Retina (tissue), 1 donor: ENCODE data around the gene CDKAL1.
"Not testable (repeated sequence)": the region's sequence is repeated elsewhere in the genome, so short reads cannot be mapped to it uniquely, and the experiment has no call there.

Experiments used
- DNase-seq: peaks from one replicate; pipeline ENCODE4 v3.0.0-alpha.2; 2016

The CDKAL1 gene

DNA sequence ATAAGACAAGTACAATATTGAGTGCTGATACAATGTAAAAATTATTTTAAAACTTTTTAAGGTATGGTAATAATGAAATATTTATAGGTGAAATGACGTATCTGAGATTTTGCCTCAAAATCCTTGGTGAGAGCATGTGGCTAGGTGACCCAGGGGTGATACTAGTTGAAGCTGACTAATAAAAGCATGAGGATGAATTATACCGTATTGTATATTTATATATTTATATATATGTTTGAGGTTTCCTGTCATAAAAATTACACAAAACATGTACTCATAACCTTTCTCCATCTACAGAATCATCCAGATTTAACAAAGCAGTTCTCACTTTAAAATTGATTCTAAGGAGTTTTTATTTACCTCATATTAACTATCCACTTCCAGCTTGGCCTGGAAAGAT, 358.1 kb downstream of the CDKAL1 start:
- no peak for DNase-seq

GRCh38 chr6:20893412-20893811, 359.2 kb downstream of the CDKAL1 start:
- no peak for DNase-seq

- no peak for DNase-seq
Observed at GRCh38 chr6:20900389-20901160, 366.3 kb downstream of the CDKAL1 start.

- DNase-seq, result no peak
Observed at GRCh38 chr6:20905377-20905776, 371.1 kb downstream of the CDKAL1 start.

DNA sequence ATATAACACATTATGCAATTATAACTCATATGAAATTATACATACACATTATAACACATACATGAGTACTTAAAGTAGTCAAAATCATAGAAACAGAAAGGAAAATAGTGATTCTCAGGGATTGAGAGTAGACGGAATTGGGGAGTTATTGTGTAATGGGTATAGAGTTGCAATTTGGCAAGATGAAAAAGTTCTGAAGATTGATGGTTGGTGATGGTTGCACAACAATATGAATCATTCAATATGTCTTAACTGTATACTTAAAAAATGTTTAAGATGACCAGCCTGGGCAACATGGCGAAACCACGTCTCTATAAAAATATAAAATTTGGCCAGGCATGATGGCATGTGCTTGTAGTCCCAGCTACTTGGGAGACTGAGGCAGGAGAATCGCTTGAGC, 372.7 kb downstream of the CDKAL1 start:
- no peak for DNase-seq

DNA sequence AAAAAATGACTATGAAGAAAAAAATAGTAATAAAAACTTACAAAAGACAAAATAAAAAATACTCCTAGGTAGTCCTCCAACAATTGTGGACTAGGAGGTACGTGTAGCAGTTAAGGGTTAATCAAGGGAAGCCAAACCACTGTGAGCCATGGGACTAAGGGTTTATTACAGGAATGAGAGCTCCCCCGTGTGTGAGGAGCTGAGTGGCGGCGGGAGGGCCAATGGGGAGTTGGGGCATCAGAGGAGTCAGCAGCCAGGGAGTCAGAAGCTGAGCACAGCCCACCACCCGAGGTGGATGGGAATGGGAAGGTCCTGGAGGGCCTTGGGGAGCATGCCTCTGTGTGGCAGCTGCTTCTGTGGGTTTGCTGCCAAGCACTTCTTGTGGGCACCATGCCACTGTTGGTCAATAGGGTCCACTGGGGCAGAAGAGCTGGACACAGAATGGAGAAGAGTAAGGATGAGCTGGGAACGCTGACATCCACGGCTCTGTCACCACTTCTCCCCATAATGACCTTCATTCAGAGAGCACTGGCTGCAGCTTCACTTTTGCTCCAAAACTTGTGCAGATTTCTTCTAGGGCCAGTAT, 373.3 kb downstream of the CDKAL1 start:
- DNase-seq, result no peak

GRCh38 chr6:20909621-20910020, 375.4 kb downstream of the CDKAL1 start:
- no peak for DNase-seq

DNA sequence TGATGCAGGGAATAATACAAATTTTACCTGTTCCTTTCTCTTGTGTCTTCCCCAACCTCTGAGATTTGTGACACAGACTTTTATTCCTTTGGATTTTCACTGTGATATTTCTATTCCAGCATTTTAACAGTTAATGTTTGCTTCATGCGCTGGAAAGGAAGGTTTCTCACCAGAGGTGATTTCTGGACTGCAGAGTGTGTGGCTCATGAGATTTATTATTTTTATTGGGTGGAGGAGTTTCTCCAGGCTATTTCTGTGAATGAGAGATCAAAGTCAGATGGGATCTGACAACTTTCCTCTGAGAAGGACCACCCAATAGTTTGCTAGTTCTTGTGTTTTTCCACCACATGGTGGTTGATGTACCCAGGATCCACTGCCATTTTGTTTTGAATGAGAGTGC, 377.5 kb downstream of the CDKAL1 start:
- no peak for DNase-seq

GRCh38 chr6:20915156-20915555, 380.9 kb downstream of the CDKAL1 start:
- no peak for DNase-seq

DNA sequence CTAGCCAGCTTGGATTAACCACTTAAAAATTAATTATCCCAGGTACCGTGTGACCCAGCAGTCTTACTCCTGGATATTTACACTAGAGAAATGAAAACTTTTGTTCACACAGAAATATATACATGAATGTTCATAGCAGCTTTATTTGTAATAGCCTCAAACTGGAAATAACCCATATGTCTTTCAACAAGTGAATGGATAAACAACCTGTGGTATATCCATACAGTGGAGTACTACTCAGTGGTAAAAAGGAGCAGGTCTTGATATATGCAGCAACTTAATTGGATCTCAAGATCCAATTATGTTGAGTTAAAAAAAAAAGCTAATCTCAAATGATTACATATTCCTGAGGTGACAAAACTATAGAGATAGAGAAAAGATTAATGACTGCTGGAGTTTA, 381.4 kb downstream of the CDKAL1 start:
- DNase-seq, result no peak

- DNase-seq, result no peak
Observed at GRCh38 chr6:20916086-20916485, 381.8 kb downstream of the CDKAL1 start.

- DNase-seq, result no peak
Observed at GRCh38 chr6:20918868-20919267, 384.6 kb downstream of the CDKAL1 start.

GRCh38 chr6:20919677-20920385, 385.6 kb downstream of the CDKAL1 start:
- DNase-seq, result no peak

- DNase-seq, result no peak
Observed at GRCh38 chr6:20921578-20921977, 387.3 kb downstream of the CDKAL1 start.

- DNase-seq, result no peak
Observed at GRCh38 chr6:20922743-20923142, 388.5 kb downstream of the CDKAL1 start.

DNA sequence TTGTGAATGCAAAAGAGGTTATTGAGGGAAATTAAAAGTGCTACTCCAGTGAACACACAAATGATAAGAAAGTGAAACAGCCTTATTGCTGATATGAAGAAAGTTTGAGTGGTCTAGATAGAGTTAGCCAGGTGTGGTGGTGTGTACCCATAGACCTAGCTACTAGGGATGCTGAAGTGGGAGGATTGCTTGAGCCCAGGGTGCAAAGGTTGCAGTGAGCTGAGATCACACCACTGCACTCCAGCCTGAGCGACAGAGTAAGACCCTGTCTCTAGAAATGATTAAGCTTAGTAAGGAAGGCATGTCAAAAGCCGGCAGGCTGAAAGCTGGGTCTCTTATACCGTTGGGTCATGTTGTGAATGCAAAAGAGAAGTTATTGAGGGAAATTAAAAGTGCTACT, 389.8 kb downstream of the CDKAL1 start:
- not testable (repeated sequence) for DNase-seq

DNA sequence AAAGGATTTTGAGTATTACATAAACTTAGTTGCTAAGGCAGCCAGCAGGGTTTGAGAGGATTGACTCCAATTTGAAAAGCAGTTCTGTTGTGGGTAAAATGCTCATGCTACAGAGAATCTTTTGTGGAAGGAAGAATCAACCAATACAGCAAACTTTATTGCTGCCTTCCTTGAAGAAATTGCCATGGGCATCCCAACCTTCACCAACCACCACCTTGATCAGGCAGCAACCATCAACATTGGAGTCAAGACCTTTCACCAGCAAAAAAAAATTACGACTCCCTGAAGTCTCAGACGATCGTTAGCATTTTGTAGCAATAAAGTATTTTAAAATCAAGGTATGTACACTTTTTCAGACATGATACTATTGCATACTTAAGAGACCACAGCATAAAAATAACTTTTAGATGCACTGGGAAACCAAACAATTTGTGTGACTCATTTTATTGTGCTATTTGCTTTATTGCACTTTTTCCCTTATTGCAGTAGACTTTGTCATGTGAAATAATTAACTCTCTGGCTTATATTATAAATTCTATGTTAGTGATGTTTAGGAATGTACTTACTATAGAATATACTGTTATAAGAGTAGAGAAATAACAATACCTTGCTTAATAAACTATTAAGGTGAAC, 390.8 kb downstream of the CDKAL1 start:
- no peak for DNase-seq

GRCh38 chr6:20927130-20927860, 393.0 kb downstream of the CDKAL1 start:
- peak; percentile 14 for DNase-seq

DNA sequence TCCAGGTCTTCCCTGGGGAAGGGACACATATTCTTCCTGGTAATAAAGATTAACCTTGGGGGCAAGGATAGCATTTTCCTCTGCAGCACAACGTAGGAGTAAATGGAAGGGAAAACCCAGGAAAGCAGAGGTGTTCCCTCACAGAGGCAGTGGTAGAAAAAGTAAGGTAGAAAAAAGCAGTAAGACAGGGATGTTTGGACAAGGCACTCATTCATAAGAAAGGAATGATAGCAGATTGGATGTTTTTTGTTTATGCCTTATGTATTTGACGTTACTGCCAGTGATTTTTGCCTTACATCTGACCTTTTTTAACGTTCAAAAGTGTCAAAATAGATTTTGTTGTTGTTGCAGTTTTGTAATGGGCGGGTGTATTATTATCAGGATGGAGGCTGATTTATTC, 395.0 kb downstream of the CDKAL1 start:
- no peak for DNase-seq

DNA sequence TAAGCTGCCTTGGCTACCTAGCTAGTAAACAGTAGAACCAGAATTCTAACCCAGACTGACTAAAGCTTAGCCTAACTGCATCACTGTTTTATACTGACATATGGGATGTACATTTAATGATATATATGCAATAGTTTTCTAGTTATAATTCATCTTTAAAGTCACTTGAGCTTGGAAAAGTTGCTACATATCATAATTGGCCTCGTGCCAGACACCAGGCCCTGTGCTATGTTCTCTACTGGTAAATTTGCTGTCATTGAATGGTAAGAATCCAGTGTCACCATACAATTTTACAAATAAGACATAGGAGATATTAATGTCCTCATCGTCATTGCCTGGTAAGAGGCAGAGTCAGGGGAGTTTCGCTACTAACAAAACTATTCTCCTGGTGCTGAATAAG, 396.8 kb downstream of the CDKAL1 start:
- DNase-seq, result no peak

DNA sequence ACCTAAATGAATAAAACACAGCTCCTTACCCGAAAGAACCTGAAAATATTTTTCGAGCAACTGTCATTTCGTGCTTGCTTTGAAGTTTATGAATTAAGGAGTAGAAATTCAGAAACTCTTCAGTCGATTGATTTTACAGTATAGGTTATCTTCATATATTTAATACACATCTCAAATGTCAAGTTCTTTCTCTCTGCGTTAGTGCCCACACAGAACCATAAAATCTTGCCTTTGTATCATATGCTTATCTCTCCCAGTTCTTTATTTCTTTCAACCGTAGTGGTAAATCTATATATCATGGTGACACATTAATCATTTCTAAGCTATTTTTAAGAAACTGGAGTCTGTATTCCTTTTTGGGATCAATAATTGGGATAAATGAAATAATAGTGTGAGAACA, 397.5 kb downstream of the CDKAL1 start:
- DNase-seq, result no peak

- DNase-seq, result no peak
Observed at GRCh38 chr6:20932284-20932683, 398.0 kb downstream of the CDKAL1 start.
